HEK293 (cell line): ENCODE data around the gene OR7C1.

Experiments used
- TCF7L2 ChIP-seq: IDR thresholded peaks from 2 replicates; pipeline ENCODE4 v1.6.1; 2011; ENCODE audit warnings: low read depth, mild to moderate bottlenecking, inconsistent platforms, low read length, moderate library complexity, borderline replicate concordance
- ZNF391 ChIP-seq: fragments of 450-650 bp; formaldehyde crosslinking; IDR thresholded peaks from 2 replicates; pipeline ENCODE4 v1.5.1; 2016; ENCODE audit warnings: low read depth, missing biosample characterization, missing genetic modification characterization, borderline replicate concordance
- ZNF530 ChIP-seq: fragments of 450-650 bp; formaldehyde crosslinking; IDR thresholded peaks from 2 replicates; pipeline ENCODE4 v1.5.1; 2016; ENCODE audit warnings: low read depth, missing biosample characterization, missing genetic modification characterization
- ZNF792 ChIP-seq: fragments of 450-650 bp; formaldehyde crosslinking; IDR thresholded peaks from 2 replicates; pipeline ENCODE4 v1.5.1; 2016; ENCODE audit warnings: missing biosample characterization, missing genetic modification characterization
- TF ChIP-seq, protein P1 (sequence below): fragments of 450-650 bp; formaldehyde crosslinking; IDR thresholded peaks from 2 replicates; pipeline ENCODE4 v1.5.1; 2016; ENCODE audit warnings: missing biosample characterization, missing genetic modification characterization
- TF ChIP-seq, protein P2 (sequence below): fragments of 450-650 bp; formaldehyde crosslinking; IDR thresholded peaks from 2 replicates; pipeline ENCODE4 v1.5.1; 2016; ENCODE audit warnings: missing biosample characterization, missing genetic modification characterization
- TF ChIP-seq, protein P3 (sequence below): sonication (generic); formaldehyde crosslinking; IDR thresholded peaks from 2 replicates; pipeline ENCODE4 v1.8.1; 2022; ENCODE audit warnings: mild to moderate bottlenecking, moderate library complexity, missing genetic modification reagents
- TF ChIP-seq, protein P4 (sequence below): fragments of 450-650 bp; formaldehyde crosslinking; IDR thresholded peaks from 2 replicates; pipeline ENCODE4 v1.5.1; 2016; ENCODE audit warnings: missing biosample characterization, missing genetic modification characterization

DNA sequence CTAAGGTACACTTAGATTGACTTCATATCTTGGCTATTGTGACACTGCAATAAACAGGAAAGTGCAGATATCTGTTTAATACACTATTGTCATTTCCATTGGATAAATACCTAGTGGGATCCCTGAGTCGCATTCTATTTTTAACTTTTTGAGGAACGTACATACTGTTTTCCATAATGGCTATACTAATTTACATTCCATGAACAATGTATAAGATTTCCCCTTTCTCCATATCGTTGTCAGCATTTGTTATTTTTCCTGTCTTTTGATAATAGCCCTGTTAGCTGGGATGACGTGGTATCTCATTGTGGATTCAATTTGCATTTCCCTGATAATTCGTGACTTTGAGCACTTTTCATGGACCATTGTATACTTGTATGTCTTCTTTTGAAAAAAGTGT lies 33.5 kb upstream of the OR7C1 start:
- TF ChIP-seq ZNF530 (tag by site-specific recombination) (no peak), ZNF391 (tag by site-specific recombination) (no peak), ZNF792 (tag by site-specific recombination) (no peak), TCF7L2 (no peak)
- TF ChIP-seq, protein P1, sequence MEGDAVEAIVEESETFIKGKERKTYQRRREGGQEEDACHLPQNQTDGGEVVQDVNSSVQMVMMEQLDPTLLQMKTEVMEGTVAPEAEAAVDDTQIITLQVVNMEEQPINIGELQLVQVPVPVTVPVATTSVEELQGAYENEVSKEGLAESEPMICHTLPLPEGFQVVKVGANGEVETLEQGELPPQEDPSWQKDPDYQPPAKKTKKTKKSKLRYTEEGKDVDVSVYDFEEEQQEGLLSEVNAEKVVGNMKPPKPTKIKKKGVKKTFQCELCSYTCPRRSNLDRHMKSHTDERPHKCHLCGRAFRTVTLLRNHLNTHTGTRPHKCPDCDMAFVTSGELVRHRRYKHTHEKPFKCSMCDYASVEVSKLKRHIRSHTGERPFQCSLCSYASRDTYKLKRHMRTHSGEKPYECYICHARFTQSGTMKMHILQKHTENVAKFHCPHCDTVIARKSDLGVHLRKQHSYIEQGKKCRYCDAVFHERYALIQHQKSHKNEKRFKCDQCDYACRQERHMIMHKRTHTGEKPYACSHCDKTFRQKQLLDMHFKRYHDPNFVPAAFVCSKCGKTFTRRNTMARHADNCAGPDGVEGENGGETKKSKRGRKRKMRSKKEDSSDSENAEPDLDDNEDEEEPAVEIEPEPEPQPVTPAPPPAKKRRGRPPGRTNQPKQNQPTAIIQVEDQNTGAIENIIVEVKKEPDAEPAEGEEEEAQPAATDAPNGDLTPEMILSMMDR (tag by site-specific recombination), result no peak
- TF ChIP-seq, protein P2, sequence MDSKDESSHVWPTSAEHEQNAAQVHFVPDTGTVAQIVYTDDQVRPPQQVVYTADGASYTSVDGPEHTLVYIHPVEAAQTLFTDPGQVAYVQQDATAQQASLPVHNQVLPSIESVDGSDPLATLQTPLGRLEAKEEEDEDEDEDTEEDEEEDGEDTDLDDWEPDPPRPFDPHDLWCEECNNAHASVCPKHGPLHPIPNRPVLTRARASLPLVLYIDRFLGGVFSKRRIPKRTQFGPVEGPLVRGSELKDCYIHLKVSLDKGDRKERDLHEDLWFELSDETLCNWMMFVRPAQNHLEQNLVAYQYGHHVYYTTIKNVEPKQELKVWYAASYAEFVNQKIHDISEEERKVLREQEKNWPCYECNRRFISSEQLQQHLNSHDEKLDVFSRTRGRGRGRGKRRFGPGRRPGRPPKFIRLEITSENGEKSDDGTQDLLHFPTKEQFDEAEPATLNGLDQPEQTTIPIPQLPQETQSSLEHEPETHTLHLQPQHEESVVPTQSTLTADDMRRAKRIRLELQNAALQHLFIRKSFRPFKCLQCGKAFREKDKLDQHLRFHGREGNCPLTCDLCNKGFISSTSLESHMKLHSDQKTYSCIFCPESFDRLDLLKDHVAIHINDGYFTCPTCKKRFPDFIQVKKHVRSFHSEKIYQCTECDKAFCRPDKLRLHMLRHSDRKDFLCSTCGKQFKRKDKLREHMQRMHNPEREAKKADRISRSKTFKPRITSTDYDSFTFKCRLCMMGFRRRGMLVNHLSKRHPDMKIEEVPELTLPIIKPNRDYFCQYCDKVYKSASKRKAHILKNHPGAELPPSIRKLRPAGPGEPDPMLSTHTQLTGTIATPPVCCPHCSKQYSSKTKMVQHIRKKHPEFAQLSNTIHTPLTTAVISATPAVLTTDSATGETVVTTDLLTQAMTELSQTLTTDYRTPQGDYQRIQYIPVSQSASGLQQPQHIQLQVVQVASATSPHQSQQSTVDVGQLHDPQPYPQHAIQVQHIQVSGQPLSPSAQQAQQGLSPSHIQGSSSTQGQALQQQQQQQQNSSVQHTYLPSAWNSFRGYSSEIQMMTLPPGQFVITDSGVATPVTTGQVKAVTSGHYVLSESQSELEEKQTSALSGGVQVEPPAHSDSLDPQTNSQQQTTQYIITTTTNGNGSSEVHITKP (tag by site-specific recombination), result no peak
- TF ChIP-seq, protein P3, sequence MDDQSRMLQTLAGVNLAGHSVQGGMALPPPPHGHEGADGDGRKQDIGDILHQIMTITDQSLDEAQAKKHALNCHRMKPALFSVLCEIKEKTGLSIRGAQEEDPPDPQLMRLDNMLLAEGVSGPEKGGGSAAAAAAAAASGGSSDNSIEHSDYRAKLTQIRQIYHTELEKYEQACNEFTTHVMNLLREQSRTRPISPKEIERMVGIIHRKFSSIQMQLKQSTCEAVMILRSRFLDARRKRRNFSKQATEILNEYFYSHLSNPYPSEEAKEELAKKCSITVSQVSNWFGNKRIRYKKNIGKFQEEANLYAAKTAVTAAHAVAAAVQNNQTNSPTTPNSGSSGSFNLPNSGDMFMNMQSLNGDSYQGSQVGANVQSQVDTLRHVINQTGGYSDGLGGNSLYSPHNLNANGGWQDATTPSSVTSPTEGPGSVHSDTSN (CRISPR knock-in tag), result no peak
- TF ChIP-seq, protein P4, sequence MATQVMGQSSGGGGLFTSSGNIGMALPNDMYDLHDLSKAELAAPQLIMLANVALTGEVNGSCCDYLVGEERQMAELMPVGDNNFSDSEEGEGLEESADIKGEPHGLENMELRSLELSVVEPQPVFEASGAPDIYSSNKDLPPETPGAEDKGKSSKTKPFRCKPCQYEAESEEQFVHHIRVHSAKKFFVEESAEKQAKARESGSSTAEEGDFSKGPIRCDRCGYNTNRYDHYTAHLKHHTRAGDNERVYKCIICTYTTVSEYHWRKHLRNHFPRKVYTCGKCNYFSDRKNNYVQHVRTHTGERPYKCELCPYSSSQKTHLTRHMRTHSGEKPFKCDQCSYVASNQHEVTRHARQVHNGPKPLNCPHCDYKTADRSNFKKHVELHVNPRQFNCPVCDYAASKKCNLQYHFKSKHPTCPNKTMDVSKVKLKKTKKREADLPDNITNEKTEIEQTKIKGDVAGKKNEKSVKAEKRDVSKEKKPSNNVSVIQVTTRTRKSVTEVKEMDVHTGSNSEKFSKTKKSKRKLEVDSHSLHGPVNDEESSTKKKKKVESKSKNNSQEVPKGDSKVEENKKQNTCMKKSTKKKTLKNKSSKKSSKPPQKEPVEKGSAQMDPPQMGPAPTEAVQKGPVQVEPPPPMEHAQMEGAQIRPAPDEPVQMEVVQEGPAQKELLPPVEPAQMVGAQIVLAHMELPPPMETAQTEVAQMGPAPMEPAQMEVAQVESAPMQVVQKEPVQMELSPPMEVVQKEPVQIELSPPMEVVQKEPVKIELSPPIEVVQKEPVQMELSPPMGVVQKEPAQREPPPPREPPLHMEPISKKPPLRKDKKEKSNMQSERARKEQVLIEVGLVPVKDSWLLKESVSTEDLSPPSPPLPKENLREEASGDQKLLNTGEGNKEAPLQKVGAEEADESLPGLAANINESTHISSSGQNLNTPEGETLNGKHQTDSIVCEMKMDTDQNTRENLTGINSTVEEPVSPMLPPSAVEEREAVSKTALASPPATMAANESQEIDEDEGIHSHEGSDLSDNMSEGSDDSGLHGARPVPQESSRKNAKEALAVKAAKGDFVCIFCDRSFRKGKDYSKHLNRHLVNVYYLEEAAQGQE (tag by site-specific recombination), result no peak
